NCI-H187 (cell line): Measurements from ENCODE around the gene AADACL4.

Experiments used
- DNase-seq, 2 experiments: peaks; one replicate each; lab custom pipeline; 2025; lab: John Stamatoyannopoulos, UW

The AADACL4 gene

GRCh38 chr1:12613180-12613579, 30.7 kb upstream of the AADACL4 start:
- no peak for DNase-seq

- DNase-seq = no peak
Observed at GRCh38 chr1:12614402-12615158, 29.3 kb upstream of the AADACL4 start.

DNA sequence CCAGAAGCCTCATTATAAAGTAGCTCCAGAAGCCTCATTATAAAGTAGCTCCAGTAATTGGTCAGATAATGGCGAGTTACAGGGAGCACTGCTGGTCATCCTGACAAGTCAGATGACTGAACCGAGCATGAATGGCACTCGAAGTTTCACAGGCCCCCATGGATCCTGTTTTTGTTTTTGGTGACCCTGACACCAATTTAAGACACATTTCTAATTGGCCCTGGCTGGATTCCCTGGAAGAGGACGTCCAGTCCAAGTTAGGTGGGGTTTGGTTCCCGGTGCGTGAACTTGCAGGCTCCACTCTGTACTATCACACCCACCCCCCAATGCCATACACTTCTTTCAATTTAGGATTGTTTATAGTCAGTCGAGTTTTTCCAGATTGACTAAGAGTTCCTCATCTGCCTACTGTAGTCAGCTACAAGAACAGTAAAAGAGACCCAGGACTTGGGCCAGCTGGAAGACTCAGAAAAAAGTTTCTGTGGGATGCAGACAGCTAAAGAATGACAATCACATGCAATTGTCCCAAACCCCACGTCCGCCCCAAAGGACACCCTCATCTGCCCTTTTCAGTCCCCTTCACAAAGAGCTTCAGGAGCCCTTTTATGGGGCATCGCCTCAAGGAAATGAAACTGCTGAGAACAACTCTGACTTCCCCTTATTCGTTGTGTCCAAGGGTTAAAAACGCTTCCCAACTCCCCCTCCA, 28.6 kb upstream of the AADACL4 start:
- DNase-seq = no peak

- DNase-seq = no peak
Observed at GRCh38 chr1:12615865-12616708, 27.8 kb upstream of the AADACL4 start.

DNA sequence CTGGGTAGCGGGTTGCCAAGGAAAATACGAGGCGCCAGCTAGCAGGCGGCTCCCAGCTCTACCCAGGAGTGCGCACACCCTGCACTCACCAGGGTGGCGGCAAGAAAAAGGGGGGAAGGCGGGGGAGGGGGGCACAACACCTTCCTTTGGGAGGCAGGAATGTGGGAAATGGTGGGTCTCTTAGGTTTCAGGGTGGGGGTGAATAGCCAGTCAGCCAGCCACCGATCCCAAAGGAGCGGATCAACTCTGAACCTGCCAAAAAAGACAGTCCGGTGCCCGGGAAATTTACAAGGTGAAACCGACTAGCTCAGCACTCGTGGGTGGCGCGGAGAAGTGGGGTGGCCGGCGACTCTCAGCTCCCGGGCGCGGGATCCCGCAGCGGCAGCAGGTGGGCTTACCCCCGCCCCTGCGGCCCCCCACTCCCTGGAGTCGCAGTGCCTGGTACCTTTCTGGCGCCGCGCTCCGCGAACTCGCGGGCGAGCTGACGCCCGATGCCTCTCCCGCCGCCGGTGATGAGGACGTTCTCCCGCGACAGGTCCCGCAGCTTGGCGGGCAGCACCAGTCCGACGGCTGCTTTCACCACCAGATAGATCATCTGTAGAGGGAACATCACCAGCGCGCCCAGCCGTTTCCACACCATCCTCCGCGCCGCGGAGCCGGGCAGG, 27.0 kb upstream of the AADACL4 start:
- DNase-seq = no peak

GRCh38 chr1:12617511-12617900, 26.4 kb upstream of the AADACL4 start:
- no peak for DNase-seq

DNA sequence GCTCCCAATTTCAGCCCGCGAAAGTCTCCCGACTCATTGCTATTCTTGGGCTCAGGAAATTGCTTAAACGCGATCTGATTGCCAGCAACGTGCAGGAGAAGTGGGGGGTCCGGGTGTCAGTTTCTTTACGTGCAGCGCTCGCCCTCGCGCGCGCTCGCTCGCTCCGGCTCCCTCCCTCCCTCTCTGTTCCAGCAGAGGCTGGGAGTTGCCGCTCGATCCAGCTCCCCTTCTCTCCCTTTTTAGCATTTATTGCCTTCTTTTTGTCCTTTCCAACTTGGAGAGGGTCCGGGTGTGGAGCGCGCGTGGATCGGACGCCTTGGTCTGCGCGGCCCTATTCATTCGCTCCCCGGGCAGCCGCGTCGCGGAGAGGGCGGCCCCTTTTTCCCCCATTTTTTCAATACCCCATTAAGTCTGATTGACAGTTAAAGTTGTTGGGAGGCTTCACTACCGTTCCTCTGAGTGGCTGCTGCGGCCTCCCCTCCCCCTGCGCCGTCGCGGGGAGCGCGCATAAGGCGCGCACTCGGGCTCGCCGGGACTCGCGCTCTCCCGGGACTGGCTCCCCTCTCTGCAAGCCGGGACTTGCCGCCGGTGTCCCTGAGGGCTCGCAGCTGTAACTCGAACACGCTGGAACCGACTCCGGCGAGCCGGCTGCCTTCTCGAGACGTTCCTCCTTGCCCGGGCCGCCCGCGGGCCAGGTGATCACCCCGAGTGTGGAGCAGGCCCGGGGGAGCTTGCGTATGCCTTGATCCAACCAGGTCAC, 25.8 kb upstream of the AADACL4 start, which contains the start of gene DHRS3:
Gene DHRS3 (minus strand): TSS at position 310 of the 760 bp plus-strand sequence. CDS start 862 bp downstream, outside the sequence.
- no peak for DNase-seq

GRCh38 chr1:12618661-12618964, 25.3 kb upstream of the AADACL4 start:
- no peak for DNase-seq

GRCh38 chr1:12618965-12619791, 24.7 kb upstream of the AADACL4 start:
- no peak for DNase-seq

DNA sequence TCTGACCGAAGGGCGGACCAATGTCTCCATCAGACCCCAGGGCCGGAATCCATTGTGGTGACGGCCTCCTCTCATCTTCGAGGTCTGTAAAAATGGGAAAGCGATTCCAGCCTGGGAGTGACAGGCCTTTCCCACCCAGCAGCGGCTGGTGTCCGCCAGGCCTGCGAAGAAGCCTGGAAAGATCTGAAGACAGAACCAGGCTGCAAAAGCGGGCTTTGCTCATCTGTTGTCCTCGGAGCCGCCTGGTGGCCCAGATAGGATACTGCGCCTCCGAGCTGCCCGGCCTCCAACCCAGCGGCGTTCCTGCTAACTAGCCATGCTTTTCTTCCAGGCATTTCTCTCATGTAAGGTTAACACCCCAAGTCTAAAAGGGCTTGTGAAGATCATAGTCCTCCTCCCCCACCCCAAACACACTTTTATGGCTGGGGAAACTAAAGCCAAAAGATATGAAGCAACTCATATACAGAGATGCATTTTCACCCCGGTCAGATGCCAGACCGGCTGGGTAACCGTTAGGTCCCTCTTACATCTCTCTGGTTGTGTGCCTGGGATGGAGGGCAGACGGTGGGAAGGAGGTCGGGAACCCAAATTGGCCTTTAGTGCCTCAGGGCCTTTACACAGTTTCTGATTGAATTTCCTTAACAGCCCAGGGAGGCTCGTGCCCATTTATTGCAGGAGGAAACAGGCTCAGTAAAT, 23.9 kb upstream of the AADACL4 start:
- DNase-seq = peak in 1 of 2 experiments; percentile 14

GRCh38 chr1:12620488-12620865, 23.4 kb upstream of the AADACL4 start:
- no peak for DNase-seq

DNA sequence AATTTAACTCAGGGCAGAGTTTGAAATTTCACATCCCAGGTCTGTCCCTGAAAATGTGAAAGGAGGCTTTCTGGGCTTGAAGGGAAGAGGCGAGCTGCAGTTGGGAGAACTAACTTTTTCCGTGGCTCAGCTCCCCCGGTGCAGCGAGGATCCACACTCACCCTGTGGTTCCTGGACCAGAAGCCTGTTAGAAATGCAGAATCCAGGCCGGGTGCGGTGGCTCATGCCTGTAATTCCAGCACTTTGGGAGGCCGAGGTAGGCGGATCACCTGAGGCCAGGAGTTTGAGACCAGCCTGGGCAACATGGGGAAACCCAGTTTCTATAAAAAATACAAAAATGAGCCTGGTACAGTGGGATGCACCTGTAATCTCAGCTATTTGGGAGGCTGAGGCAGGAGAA, 23.0 kb upstream of the AADACL4 start:
- DNase-seq = no peak

DNA sequence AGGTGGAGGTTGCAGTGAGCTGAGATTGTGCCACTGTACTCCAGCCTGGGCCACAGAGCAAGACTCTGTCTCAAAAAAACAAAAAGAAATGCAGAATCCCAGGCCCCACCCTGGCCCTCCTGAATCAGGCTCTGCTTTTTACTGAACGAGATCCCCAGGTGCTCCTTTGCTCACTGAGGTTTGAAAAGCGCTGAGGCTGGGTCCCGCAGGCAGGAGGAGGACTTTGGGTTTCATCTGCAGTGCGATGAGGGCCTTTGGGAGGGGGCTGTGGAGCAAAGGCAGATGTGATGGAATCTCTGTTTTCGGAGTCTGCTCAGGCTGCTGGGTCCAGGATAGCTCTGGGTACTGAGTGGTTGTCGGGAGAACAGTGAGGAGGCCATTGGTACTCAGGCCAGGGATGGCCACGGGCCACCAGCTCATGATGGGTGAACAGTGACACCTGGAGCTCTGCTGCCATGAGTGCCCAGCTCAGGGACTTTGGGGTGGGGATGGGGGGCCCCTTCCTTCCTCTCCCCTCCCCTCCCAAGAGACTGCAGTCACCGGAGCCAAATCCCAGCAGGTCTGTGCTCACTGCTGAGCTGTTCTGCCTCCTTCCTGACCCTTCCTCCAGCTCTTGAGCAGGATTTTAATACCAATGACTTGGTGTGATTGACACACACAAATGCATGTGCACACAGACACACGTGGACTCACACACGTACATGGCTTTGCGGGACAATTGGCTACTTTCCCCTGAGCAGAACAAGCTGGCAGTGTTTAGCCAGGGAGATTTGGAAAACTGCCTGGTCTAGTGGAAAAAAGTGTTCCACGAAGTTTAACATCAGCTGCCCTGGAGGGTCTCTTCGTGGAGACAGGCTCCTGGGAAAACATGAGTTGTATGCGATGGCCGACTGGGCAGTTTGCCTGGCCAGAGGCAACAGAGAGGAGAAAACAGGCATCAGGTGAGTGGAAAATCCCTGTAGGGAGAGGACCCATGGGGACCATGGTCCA, 22.2 kb upstream of the AADACL4 start:
- no peak for DNase-seq

GRCh38 chr1:12622506-12622905, 21.4 kb upstream of the AADACL4 start:
- no peak for DNase-seq

DNA sequence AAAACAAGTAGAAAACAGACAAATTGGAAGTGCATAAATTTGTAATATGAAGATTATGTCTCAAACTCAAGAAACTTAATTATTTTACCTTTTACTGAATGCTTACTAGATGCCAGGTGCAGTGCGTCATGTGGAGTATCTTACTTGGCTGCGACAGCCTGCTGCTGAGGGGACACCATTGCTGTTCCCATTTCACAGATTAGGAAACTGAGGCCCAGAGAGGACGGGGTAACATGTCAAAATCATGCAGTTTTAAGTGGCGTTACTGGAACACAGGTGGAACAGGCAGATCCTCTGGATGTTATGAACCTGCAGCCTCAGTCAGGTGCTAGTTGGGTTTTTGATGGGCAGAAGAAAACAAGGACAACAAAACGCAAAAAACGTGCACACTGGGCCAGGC, 18.6 kb upstream of the AADACL4 start:
- no peak for DNase-seq

GRCh38 chr1:12626888-12627287, 17.0 kb upstream of the AADACL4 start:
- DNase-seq = no peak

DNA sequence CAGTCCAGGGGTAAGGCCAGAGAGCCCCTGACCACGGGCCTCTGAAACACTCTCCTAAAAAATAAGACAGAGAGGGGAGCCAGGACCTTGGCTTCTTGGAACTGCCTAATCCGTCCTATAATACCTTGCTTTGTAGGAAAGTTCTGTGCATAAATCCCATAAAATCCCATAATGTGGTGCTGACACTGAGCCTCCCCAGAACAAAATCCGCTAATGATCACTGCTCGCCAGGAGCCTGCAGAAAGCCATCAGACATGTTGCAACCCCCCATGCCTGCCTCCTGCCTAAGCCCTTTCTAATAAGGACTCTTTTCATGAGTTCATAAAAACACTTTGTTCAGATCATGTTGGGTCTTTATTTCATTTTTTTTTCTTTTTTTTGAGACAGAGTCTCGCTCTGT, 16.6 kb upstream of the AADACL4 start:
- DNase-seq = no peak

DNA sequence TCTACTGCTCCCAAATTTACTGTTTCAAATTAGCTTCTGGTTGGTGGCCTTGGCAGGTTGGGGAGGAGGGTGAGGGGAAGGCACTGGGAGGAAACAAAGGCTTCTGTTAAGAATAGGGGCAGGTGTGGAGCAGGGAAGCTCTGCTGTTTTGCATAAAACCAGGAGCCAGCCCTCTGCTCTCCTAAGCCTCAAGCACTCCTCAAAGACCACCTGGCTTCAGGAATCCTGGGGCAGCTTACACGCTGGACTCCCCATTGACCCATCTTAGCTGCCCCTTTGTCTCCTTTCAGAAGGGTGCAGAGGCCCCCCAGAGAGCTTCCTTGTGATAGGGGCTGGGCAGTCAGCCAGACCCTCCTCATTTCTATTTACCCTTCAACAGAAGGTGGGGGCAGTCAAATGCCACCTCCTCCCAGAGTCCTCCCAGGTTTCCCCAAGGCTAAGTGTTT, 14.4 kb upstream of the AADACL4 start:
- DNase-seq = no peak
